Skeletal muscle tissue (tissue), 4 donors: ENCODE measurements around the gene UQCRQ. TPM values are rescaled to one million over a fixed set of nuclear protein-coding genes. Genes with fewer than 3 reads are reported as not detected.

Experiments
- H3K27ac ChIP-seq: one replicate; pipeline ENCODE4 v1.7.0; 2013; ENCODE audit warnings: mild to moderate bottlenecking, low read depth, low read length, inconsistent platforms
- H3K27me3 ChIP-seq, 3 donors: one replicate each; pipeline ENCODE4 v1.7.0; 2013; ENCODE audit warnings: low read length in 3 of 3; ENCODE audit not compliant: control insufficient read depth in 3 of 3, insufficient read depth in 3 of 3
- H3K36me3 ChIP-seq, 3 donors: one replicate each; pipeline ENCODE4 v1.7.0; 2013; ENCODE audit warnings: low read length in 3 of 3; ENCODE audit not compliant: control insufficient read depth in 3 of 3, insufficient read depth in 3 of 3
- H3K4me1 ChIP-seq, 3 donors: one replicate each; pipeline ENCODE4 v1.7.0; 2013; ENCODE audit warnings: low read length in 3 of 3, mild to moderate bottlenecking in 3 of 3; ENCODE audit not compliant: control insufficient read depth in 3 of 3, insufficient read depth in 3 of 3
- H3K4me3 ChIP-seq, 3 donors: one replicate each; pipeline ENCODE4 v1.7.0; 2013; ENCODE audit warnings: low read length in 3 of 3
- H3K9ac ChIP-seq, 3 donors: one replicate each; pipeline ENCODE4 v1.7.0; 2013; ENCODE audit warnings: low read length in 3 of 3, mild to moderate bottlenecking in 3 of 3, moderate library complexity in 2 of 3, low read depth in 1 of 3
- H3K9me3 ChIP-seq, 3 donors: one replicate each; pipeline ENCODE4 v1.7.0; 2013; ENCODE audit warnings: low read length in 3 of 3; ENCODE audit not compliant: control insufficient read depth in 3 of 3
- total RNA-seq: library from RNA; depleted of rRNA; stranded (reverse); fragments of >200 nt; gene quantifications from one replicate; pipeline ENCODE4 v1.2.3, GENCODE V29; 2014
- donor health status: Osteomylitis.

The UQCRQ gene
- total RNA-seq, 1 donor from 2014 or later, result 135 TPM

DNA sequence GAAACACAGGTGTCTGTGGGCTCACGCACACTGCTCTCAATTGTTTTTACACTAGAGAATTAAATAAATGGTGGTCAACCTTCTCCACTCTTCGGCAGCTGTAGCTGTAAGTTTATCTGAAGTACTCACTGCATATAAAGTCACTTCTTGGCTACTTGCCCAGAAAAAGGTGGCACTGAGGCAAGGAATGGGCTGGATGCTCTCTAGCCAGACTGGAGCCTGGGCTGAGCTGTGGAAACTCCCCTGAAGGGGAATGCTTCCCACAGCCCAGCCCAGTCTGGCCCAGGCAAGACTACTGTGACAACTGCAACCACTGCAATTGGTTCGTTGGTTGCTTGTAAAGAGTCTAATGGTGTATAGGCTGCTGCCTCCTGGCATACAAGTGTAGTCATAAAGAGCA, 11.5 kb downstream of the UQCRQ start:
- Histone ChIP-seq H3K27ac (peak overlapping the region; percentile 57), H3K9ac (no peak overlapping the region), H3K4me1 (peaks cover 13 to 21% (median 19%) of the 10 kb centered on the region in 3 donors), H3K4me3 (no peak overlapping the region), H3K36me3 (peaks cover 12 to 37% (median 28%) of the 10 kb centered on the region in 3 donors), H3K27me3 (no peaks in the 10 kb centered on the region), H3K9me3 (no peaks in the 10 kb centered on the region)

- H3K27ac ChIP-seq, result no peak overlapping the region
- H3K4me1 ChIP-seq, result peaks cover 0 to 4% (median 0%) of the 10 kb centered on the region in 3 donors
- H3K9ac ChIP-seq, result no peak overlapping the region
- H3K27me3 ChIP-seq, result no peaks in the 10 kb centered on the region
- H3K4me3 ChIP-seq, result no peak overlapping the region
- H3K9me3 ChIP-seq, result no peaks in the 10 kb centered on the region
- peaks cover 30 to 58% (median 50%) of the 10 kb centered on the region in 3 donors for H3K36me3 ChIP-seq
These were observed 16.9 kb downstream of the UQCRQ start for GRCh38 chr5:132883261-132883834.

- H3K4me1 ChIP-seq, result no peaks in the 10 kb centered on the region
- H3K9me3 ChIP-seq, result no peaks in the 10 kb centered on the region
- H3K27me3 ChIP-seq, result no peaks in the 10 kb centered on the region
- H3K27ac ChIP-seq, result no peak overlapping the region
- H3K9ac ChIP-seq, result no peak overlapping the region
- peaks cover 31 to 58% (median 57%) of the 10 kb centered on the region in 3 donors for H3K36me3 ChIP-seq
- no peak overlapping the region for H3K4me3 ChIP-seq
These were observed 18.1 kb downstream of the UQCRQ start for GRCh38 chr5:132884548-132884947.

- H3K36me3 ChIP-seq, result peaks cover 26 to 51% (median 46%) of the 10 kb centered on the region in 3 donors
These were observed 19.8 kb downstream of the UQCRQ start for GRCh38 chr5:132886064-132886823.

GRCh38 chr5:132887283-132887682, 20.8 kb downstream of the UQCRQ start:
- H3K27ac ChIP-seq, result no peak overlapping the region
- H3K9me3 ChIP-seq, result no peaks in the 10 kb centered on the region
- H3K36me3 ChIP-seq, result peaks cover 29 to 53% (median 46%) of the 10 kb centered on the region in 3 donors
- H3K27me3 ChIP-seq, result no peaks in the 10 kb centered on the region
- no peaks in the 10 kb centered on the region for H3K4me1 ChIP-seq
- no peak overlapping the region for H3K4me3 ChIP-seq
- H3K9ac ChIP-seq, result no peak overlapping the region

More at GRCh38 chr5:132886064-132886823, 19.8 kb downstream of the UQCRQ start:
- Histone ChIP-seq H3K27me3 (no peaks in the 10 kb centered on the region), H3K4me1 (no peaks in the 10 kb centered on the region), H3K9me3 (no peaks in the 10 kb centered on the region), H3K9ac (no peak overlapping the region), H3K4me3 (no peak overlapping the region), H3K27ac (no peak overlapping the region)

DNA sequence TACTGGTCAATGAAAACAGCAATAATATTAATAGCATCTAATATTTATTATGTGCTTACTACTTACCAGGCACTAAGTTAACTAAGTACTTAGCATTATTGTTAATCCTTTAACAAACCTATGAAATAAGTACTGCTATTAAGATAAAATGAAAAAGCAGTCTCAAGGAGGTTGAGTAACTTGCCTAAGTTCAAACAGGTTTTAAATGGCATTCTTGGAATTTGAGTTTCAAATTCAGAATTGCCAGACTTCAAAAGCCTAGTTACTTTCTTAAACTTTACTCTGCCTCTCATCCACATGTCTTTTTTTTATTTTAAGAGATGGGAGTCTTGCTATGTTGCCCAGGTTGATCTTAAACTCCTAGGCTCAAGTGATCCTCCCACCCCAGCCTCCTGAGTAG, 23.1 kb downstream of the UQCRQ start:
- no peak overlapping the region for H3K27ac ChIP-seq
- no peak overlapping the region for H3K4me3 ChIP-seq
- no peaks in the 10 kb centered on the region for H3K4me1 ChIP-seq
- no peaks in the 10 kb centered on the region for H3K27me3 ChIP-seq
- H3K9me3 ChIP-seq, result no peaks in the 10 kb centered on the region
- peaks cover 29 to 56% (median 51%) of the 10 kb centered on the region in 3 donors for H3K36me3 ChIP-seq
- no peak overlapping the region for H3K9ac ChIP-seq

DNA sequence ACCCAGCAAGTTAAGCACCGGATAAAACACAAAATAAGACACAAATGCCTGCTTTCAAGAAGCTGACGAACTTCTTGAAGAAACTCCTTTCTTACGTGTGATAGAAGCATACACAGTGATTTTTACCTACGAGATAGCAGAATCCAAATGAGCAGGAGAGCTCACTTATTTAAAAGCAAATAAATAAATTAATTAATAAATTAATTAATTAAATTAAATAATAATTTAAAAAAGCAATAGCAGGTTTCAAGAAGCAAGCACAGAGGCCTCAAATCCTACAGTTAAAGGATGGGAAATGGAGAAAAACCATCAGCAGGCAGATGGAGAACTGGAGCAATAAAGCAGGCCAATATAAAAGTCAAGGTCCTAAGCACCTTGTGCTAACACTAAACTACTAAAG, 24.4 kb downstream of the UQCRQ start:
- Histone ChIP-seq H3K4me3 (no peak overlapping the region), H3K27ac (no peak overlapping the region), H3K9ac (no peak overlapping the region), H3K9me3 (no peaks in the 10 kb centered on the region), H3K27me3 (no peaks in the 10 kb centered on the region), H3K4me1 (peaks cover 0 to 1% (median 0%) of the 10 kb centered on the region in 3 donors), H3K36me3 (peaks cover 30 to 66% (median 59%) of the 10 kb centered on the region in 3 donors)

DNA sequence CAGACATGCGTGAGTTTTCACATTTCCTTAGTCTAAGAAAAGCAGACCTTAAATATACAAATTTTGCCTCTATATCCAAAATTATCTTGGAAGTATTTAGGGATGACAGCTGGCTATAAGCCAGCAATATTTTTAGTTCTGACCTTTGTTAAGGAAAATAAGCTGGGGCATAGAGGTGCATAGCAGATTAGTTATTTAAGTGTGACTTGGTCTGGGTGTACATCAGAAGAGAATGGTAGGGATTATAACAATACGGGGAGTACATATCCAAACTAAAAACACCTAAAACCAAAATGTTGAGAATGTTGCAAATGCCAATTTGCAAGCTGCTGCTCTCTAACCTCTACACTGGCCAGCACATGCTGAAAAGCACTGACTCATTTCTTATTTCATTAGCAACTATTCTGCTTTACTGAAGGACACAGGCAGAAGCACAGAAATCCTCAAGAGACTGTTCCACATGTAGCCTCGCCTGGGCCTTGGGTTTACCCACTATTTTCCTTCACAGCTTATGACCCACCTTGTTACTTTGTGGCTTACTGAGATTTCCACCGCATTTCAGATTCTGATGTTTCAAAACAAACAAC, 29.4 kb downstream of the UQCRQ start:
- H3K4me3 ChIP-seq, result no peak overlapping the region
- no peaks in the 10 kb centered on the region for H3K9me3 ChIP-seq
- H3K27me3 ChIP-seq, result no peaks in the 10 kb centered on the region
- H3K27ac ChIP-seq, result no peak overlapping the region
- H3K36me3 ChIP-seq, result peaks cover 20 to 63% (median 51%) of the 10 kb centered on the region in 3 donors
- H3K4me1 ChIP-seq, result peaks cover 0 to 4% (median 4%) of the 10 kb centered on the region in 3 donors
- H3K9ac ChIP-seq, result peak overlapping the region in 1 of 3 donors; percentile 26

DNA sequence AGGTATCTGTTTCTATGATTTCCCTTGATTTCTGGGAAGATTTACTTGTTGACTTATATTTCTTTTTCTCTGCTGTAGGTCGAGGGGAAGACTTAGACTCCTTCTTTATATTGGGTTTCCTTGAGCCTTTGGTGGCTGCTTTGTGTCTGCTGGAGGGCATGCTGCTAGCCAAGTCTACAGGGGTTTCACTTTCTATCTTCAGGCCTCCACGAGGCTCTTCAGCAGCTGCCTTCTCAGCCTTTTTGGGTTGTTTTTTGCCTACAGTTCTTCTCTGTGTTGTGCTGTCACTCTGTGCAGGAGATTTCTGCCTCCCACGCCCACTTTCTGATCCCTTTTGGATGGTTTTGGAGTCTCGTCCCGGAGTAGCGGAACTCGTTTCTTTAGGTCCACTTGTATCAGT, 30.2 kb downstream of the UQCRQ start:
- H3K36me3 ChIP-seq, result peaks cover 20 to 56% (median 51%) of the 10 kb centered on the region in 3 donors
- H3K4me1 ChIP-seq, result peaks cover 0 to 4% (median 4%) of the 10 kb centered on the region in 3 donors
- H3K4me3 ChIP-seq, result no peak overlapping the region
- no peaks in the 10 kb centered on the region for H3K27me3 ChIP-seq
- H3K27ac ChIP-seq, result no peak overlapping the region
- no peak overlapping the region for H3K9ac ChIP-seq
- no peaks in the 10 kb centered on the region for H3K9me3 ChIP-seq

- Histone ChIP-seq H3K27me3 (no peaks in the 10 kb centered on the region), H3K27ac (no peak overlapping the region), H3K9me3 (no peaks in the 10 kb centered on the region), H3K9ac (no peak overlapping the region), H3K36me3 (peaks cover 17 to 43% (median 42%) of the 10 kb centered on the region in 3 donors), H3K4me3 (no peak overlapping the region), H3K4me1 (peaks cover 0 to 4% (median 4%) of the 10 kb centered on the region in 3 donors)
These were observed 31.7 kb downstream of the UQCRQ start for GRCh38 chr5:132898094-132898493.
